ENCODE data around the gene PIGV.

The PIGV gene

GRCh38 chr1:26774462-26774861, 13.3 kb upstream of the PIGV start:
- H3K9me3 ChIP-seq (ENCODE audit: control insufficient read depth, low read length) = no peaks in the 10 kb centered on the region
- 97 to 98% methylated on average over 10 to 13 of the region's 13 CpGs for WGBS, 2 experiments (ENCODE audit: insufficient coverage in 2 of 2)
- no peak overlapping the region for H3K4me3 ChIP-seq (ENCODE audit: extremely low read depth, insufficient read depth, low read length, poor library complexity, severe bottlenecking)
- H3K27ac ChIP-seq (ENCODE audit: low read depth, low read length, severe bottlenecking) = no peak overlapping the region
- peaks cover 93% of the 10 kb centered on the region for H3K36me3 ChIP-seq (ENCODE audit: control insufficient read depth, insufficient read depth, low read length)
- peaks cover 34% of the 10 kb centered on the region for H3K4me1 ChIP-seq (ENCODE audit: control insufficient read depth, insufficient read depth, low read length, poor library complexity, severe bottlenecking)

- Histone ChIP-seq H3K4me1 (ENCODE audit: control insufficient read depth, insufficient read depth, low read length, poor library complexity, severe bottlenecking) (peaks cover 28% of the 10 kb centered on the region), H3K36me3 (ENCODE audit: control insufficient read depth, insufficient read depth, low read length) (peaks cover 93% of the 10 kb centered on the region), H3K4me3 (ENCODE audit: extremely low read depth, insufficient read depth, low read length, poor library complexity, severe bottlenecking) (no peak overlapping the region), H3K27ac (ENCODE audit: low read depth, low read length, severe bottlenecking) (no peak overlapping the region), H3K9me3 (ENCODE audit: control insufficient read depth, low read length) (no peaks in the 10 kb centered on the region)
- 91 to 97% methylated on average over 3 of the region's 4 CpGs for WGBS, 2 experiments (ENCODE audit: insufficient coverage in 2 of 2)
Measured at GRCh38 chr1:26775666-26776065, 12.1 kb upstream of the PIGV start.

GRCh38 chr1:26779098-26779668, 8.6 kb upstream of the PIGV start:
- 95 to 96% methylated on average over 10 to 11 of the region's 11 CpGs for WGBS, 2 experiments (ENCODE audit: insufficient coverage in 2 of 2)

GRCh38 chr1:26780344-26780957, 7.3 kb upstream of the PIGV start:
- peaks cover 84% of the 10 kb centered on the region for H3K36me3 ChIP-seq (ENCODE audit: control insufficient read depth, insufficient read depth, low read length)
- H3K4me3 ChIP-seq (ENCODE audit: extremely low read depth, insufficient read depth, low read length, poor library complexity, severe bottlenecking) = no peak overlapping the region
- no peak overlapping the region for H3K27ac ChIP-seq (ENCODE audit: low read depth, low read length, severe bottlenecking)
- no peaks in the 10 kb centered on the region for H3K9me3 ChIP-seq (ENCODE audit: control insufficient read depth, low read length)
- peaks cover 29% of the 10 kb centered on the region for H3K4me1 ChIP-seq (ENCODE audit: control insufficient read depth, insufficient read depth, low read length, poor library complexity, severe bottlenecking)
- WGBS, 2 experiments (ENCODE audit: insufficient coverage in 2 of 2) = 98% methylated on average over 17 to 18 of the region's 21 CpGs

More at GRCh38 chr1:26779098-26779668, 8.6 kb upstream of the PIGV start:
- H3K36me3 ChIP-seq (ENCODE audit: control insufficient read depth, insufficient read depth, low read length) = peaks cover 96% of the 10 kb centered on the region
- no peaks in the 10 kb centered on the region for H3K9me3 ChIP-seq (ENCODE audit: control insufficient read depth, low read length)
- H3K27ac ChIP-seq (ENCODE audit: low read depth, low read length, severe bottlenecking) = no peak overlapping the region
- H3K4me1 ChIP-seq (ENCODE audit: control insufficient read depth, insufficient read depth, low read length, poor library complexity, severe bottlenecking) = peaks cover 17% of the 10 kb centered on the region
- H3K4me3 ChIP-seq (ENCODE audit: extremely low read depth, insufficient read depth, low read length, poor library complexity, severe bottlenecking) = no peak overlapping the region

DNA sequence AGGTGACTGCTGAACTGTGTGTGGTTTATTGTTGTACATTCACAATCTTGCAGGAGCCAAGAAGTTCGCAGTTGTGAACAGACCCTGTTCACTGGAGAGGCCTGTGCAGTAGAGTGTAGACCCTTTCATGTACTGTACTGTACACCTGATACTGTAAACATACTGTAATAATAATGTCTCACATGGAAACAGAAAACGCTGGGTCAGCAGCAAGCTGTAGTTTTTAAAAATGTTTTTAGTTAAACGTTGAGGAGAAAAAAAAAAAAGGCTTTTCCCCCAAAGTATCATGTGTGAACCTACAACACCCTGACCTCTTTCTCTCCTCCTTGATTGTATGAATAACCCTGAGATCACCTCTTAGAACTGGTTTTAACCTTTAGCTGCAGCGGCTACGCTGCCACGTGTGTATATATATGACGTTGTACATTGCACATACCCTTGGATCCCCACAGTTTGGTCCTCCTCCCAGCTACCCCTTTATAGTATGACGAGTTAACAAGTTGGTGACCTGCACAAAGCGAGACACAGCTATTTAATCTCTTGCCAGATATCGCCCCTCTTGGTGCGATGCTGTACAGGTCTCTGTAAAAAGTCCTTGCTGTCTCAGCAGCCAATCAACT, 6.4 kb upstream of the PIGV start:
- no peak overlapping the region for H3K4me3 ChIP-seq (ENCODE audit: extremely low read depth, insufficient read depth, low read length, poor library complexity, severe bottlenecking)
- no peak overlapping the region for H3K27ac ChIP-seq (ENCODE audit: low read depth, low read length, severe bottlenecking)
- H3K4me1 ChIP-seq (ENCODE audit: control insufficient read depth, insufficient read depth, low read length, poor library complexity, severe bottlenecking) = peaks cover 38% of the 10 kb centered on the region
- no peaks in the 10 kb centered on the region for H3K9me3 ChIP-seq (ENCODE audit: control insufficient read depth, low read length)
- 100% methylated on average over 7 to 9 of the region's 11 CpGs for WGBS, 2 experiments (ENCODE audit: insufficient coverage in 2 of 2)
- peaks cover 76% of the 10 kb centered on the region for H3K36me3 ChIP-seq (ENCODE audit: control insufficient read depth, insufficient read depth, low read length)

DNA sequence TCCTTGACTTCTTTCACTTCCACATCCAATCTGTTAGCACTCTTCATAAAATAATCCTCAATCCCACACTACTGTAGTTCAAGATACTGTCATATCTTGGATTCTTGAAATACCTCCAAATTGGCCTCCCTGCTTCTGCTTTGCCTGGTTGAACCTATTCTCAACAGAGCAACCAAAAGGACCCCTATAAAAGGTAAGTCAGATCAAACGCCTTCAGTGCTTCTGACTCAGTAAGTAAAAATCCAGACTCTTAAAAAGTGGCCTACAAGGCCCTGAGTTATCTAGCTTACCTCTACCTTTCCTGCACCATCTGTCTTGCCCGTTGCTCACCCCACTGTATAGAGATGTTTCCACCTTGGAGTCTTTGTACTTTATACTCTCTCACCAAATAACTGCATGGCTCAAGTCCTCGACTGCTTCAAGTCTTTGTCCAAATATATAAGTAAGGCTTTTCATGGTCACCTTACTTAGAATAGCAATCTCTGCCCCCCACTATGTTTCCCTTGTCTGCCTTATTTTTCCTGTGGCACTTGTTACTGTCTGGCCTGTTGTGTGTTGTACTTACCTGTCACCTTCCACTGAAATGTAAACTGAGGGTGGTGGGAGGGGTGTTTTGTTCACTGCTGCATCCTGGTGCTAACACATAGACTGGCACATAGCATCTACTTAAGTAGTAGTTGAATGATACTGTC, 5.1 kb upstream of the PIGV start:
- Histone ChIP-seq H3K4me1 (ENCODE audit: control insufficient read depth, insufficient read depth, low read length, poor library complexity, severe bottlenecking) (peaks cover 49% of the 10 kb centered on the region), H3K27ac (ENCODE audit: low read depth, low read length, severe bottlenecking) (peak overlapping the region; percentile 11), H3K4me3 (ENCODE audit: extremely low read depth, insufficient read depth, low read length, poor library complexity, severe bottlenecking) (no peak overlapping the region), H3K36me3 (ENCODE audit: control insufficient read depth, insufficient read depth, low read length) (peaks cover 62% of the 10 kb centered on the region), H3K9me3 (ENCODE audit: control insufficient read depth, low read length) (no peaks in the 10 kb centered on the region)
- 90 to 94% methylated on average over 2 to 3 of the region's 3 CpGs for WGBS, 2 experiments (ENCODE audit: insufficient coverage in 2 of 2)

- 89 to 100% methylated on average over 3 to 5 of the region's 5 CpGs for WGBS, 2 experiments (ENCODE audit: insufficient coverage in 2 of 2)
- peak overlapping the region; percentile 92 for H3K27ac ChIP-seq (ENCODE audit: low read depth, low read length, severe bottlenecking)
- peaks cover 52% of the 10 kb centered on the region for H3K36me3 ChIP-seq (ENCODE audit: control insufficient read depth, insufficient read depth, low read length)
Measured at GRCh38 chr1:26783646-26784022, 4.1 kb upstream of the PIGV start.

GRCh38 chr1:26784023-26784871, 3.5 kb upstream of the PIGV start:
- H3K4me1 ChIP-seq (ENCODE audit: control insufficient read depth, insufficient read depth, low read length, poor library complexity, severe bottlenecking) = peaks cover 57% of the 10 kb centered on the region

More at GRCh38 chr1:26783646-26784022, 4.1 kb upstream of the PIGV start:
- H3K9me3 ChIP-seq (ENCODE audit: control insufficient read depth, low read length) = no peaks in the 10 kb centered on the region
- H3K4me3 ChIP-seq (ENCODE audit: extremely low read depth, insufficient read depth, low read length, poor library complexity, severe bottlenecking) = no peak overlapping the region
- H3K4me1 ChIP-seq (ENCODE audit: control insufficient read depth, insufficient read depth, low read length, poor library complexity, severe bottlenecking) = peaks cover 52% of the 10 kb centered on the region

GRCh38 chr1:26784886-26785285, 2.9 kb upstream of the PIGV start:
- Histone ChIP-seq H3K9me3 (ENCODE audit: control insufficient read depth, low read length) (no peaks in the 10 kb centered on the region), H3K36me3 (ENCODE audit: control insufficient read depth, insufficient read depth, low read length) (peaks cover 40% of the 10 kb centered on the region), H3K27ac (ENCODE audit: low read depth, low read length, severe bottlenecking) (peak overlapping the region; percentile 92), H3K4me1 (ENCODE audit: control insufficient read depth, insufficient read depth, low read length, poor library complexity, severe bottlenecking) (peaks cover 57% of the 10 kb centered on the region), H3K4me3 (ENCODE audit: extremely low read depth, insufficient read depth, low read length, poor library complexity, severe bottlenecking) (no peak overlapping the region)
- WGBS, 2 experiments (ENCODE audit: insufficient coverage in 2 of 2) = 100% methylated on average over 1 of the region's 1 CpG

More at GRCh38 chr1:26784023-26784871, 3.5 kb upstream of the PIGV start:
- H3K27ac ChIP-seq (ENCODE audit: low read depth, low read length, severe bottlenecking) = peak overlapping the region; percentile 92
- 100% methylated on average over 1 to 2 of the region's 2 CpGs for WGBS, 2 experiments (ENCODE audit: insufficient coverage in 2 of 2)
- H3K9me3 ChIP-seq (ENCODE audit: control insufficient read depth, low read length) = no peaks in the 10 kb centered on the region
- H3K36me3 ChIP-seq (ENCODE audit: control insufficient read depth, insufficient read depth, low read length) = peaks cover 46% of the 10 kb centered on the region
- no peak overlapping the region for H3K4me3 ChIP-seq (ENCODE audit: extremely low read depth, insufficient read depth, low read length, poor library complexity, severe bottlenecking)
